ENCODE data around the gene AMER2. TPM values are rescaled to one million over a fixed set of nuclear protein-coding genes. Genes with fewer than 3 reads are reported as not detected.

Gene AMER2
- total and polyA plus RNA-seq, 9 of the 15 experiments (the other 6 are each of a cell fraction or from before 2014, with no cell fraction given): not detected

- H3K4me1 ChIP-seq (replicated peaks in 1 of 2; ENCODE audit: control insufficient read depth in 2 of 2, insufficient read depth in 2 of 2, low read length in 2 of 2): no peaks in the 10 kb centered on the region
- H3K79me2 ChIP-seq (ENCODE audit: control insufficient read depth, insufficient read depth, low read length): no peaks in the 10 kb centered on the region
- FAIRE-seq (no peak), DNase-seq (ENCODE audit: extremely low read depth in 1 of 4, low spot score in 3 of 4) (no peak), ATAC-seq (no peak)
- BruUV-seq (replicated peaks): no TSS peak
- H3K4me2 ChIP-seq (ENCODE audit: insufficient read depth, low read length): no peak overlapping the region
- no peaks in the 10 kb centered on the region for H3K36me3 ChIP-seq (ENCODE audit: control insufficient read depth, insufficient read depth, low read length)
- intact Hi-C loops (cut with micrococcal nuclease) (loop anchor here (10.0 kb wide), 1 partner anchor 51 kb away; no protein-coding TSS in a partner anchor), in situ Hi-C loops (cut with MboI) (loop anchor here (10.0 kb wide), 1 partner anchor 111 kb away; no protein-coding TSS in a partner anchor)
- H3K9ac ChIP-seq (ENCODE audit: insufficient read depth in 1 of 2, low read depth in 2 of 2, low read length in 2 of 2): no peak overlapping the region
- no peaks in the 10 kb centered on the region for H4K20me1 ChIP-seq (replicated peaks; ENCODE audit: control insufficient read depth, insufficient read depth, low read length)
- H3K27me3 ChIP-seq (ENCODE audit: control insufficient read depth in 2 of 2, insufficient read depth in 2 of 2, low read length in 2 of 2): peaks cover 2 to 10% of the 10 kb centered on the region in 2 experiments; a peak in 2 of 5 replicates
- POLR2A ChIA-PET: no interaction called here
- no peaks in the 10 kb centered on the region for H3K9me3 ChIP-seq (replicated peaks; ENCODE audit: control insufficient read depth, insufficient read depth, low read depth, low read length)
- H3K4me3 ChIP-seq: no peak overlapping the region
- WGBS (ENCODE audit: insufficient coverage, low coverage, missing lambda C conversion rate): 0% methylated on average over 3 of the region's 3 CpGs
- CTCF ChIA-PET (ENCODE audit: low intra/inter-chr PET ratio): no interaction called here
- H3K27ac ChIP-seq (ENCODE audit: extremely low read depth, low read depth, low read length): no peak overlapping the region
- H3K9me1 ChIP-seq (ENCODE audit: control insufficient read depth, insufficient read depth, low read length): no peaks in the 10 kb centered on the region
- no peak overlapping the region for H2AFZ ChIP-seq (ENCODE audit: low read depth, low read length)
- TF ChIP-seq L3MBTL2 (IDR thresholded peaks at IDR 0.05) (no peak), MTA2 (IDR thresholded peaks at IDR 0.05; ENCODE audit: low read depth) (no peak), MTA3 (IDR thresholded peaks at IDR 0.05; ENCODE audit: borderline replicate concordance) (no peak), POLR2H (tag; IDR thresholded peaks at IDR 0.05; ENCODE audit: low read depth) (no peak), SMARCA4 (IDR thresholded peaks at IDR 0.05) (no peak), FOXM1 (IDR thresholded peaks at IDR 0.05; ENCODE audit: low read depth) (no peak), FOXM1 (CRISPR knock-in tag; IDR thresholded peaks at IDR 0.05; ENCODE audit: low read depth) (no peak), AFF1 (IDR thresholded peaks at IDR 0.05; ENCODE audit: low read depth in 1 of 2, partially characterized antibody in 2 of 2) (no peak), FOXK2 (conservative IDR thresholded peaks at IDR 0.05 in 1 of 2, IDR thresholded peaks at IDR 0.05 in 1 of 2; ENCODE audit: low read depth in 2 of 2) (no peak), HMBOX1 (IDR thresholded peaks at IDR 0.05) (no peak), E2F4 (CRISPR knock-in tag; IDR thresholded peaks at IDR 0.05; ENCODE audit: low read depth) (no peak), KLF6 (CRISPR knock-in tag; IDR thresholded peaks at IDR 0.05; ENCODE audit: borderline replicate concordance) (no peak), HLTF (IDR thresholded peaks at IDR 0.05) (no peak), COPS2 (conservative IDR thresholded peaks at IDR 0.05) (no peak), XRCC5 (IDR thresholded peaks at IDR 0.05; ENCODE audit: low read depth, low read length) (no peak), BRF2 (IDR thresholded peaks at IDR 0.05; ENCODE audit: borderline replicate concordance, insufficient read depth, insufficient read length) (no peak), LCOR (CRISPR knock-in tag; IDR thresholded peaks at IDR 0.05) (no peak), TEAD2 (tag; IDR thresholded peaks at IDR 0.05) (no peak)
These were observed 56.0 kb downstream of the AMER2 start for GRCh38 chr13:25116044-25116443.

Measured in K562 (cell line).